Activated naive CD8-positive, alpha-beta T cell (primary cell): ENCODE measurements around the gene ADAMTSL1.

Experiments
- H3K27ac Mint-ChIP-seq: one replicate; pipeline ENCODE4 v1.8.0; 2021; ENCODE audit warnings: mixed read lengths
- H3K27me3 Mint-ChIP-seq: one replicate; pipeline ENCODE4 v1.8.0; 2021; ENCODE audit warnings: mixed read lengths
- H3K36me3 Mint-ChIP-seq: one replicate; pipeline ENCODE4 v1.8.0; 2021; ENCODE audit warnings: mixed read lengths
- H3K4me1 Mint-ChIP-seq: one replicate; pipeline ENCODE4 v1.8.0; 2021; ENCODE audit warnings: low read depth, mixed read lengths
- H3K4me3 Mint-ChIP-seq: one replicate; pipeline ENCODE4 v1.8.0; 2021; ENCODE audit warnings: mild to moderate bottlenecking, mixed read lengths
- H3K9me3 Mint-ChIP-seq: one replicate; pipeline ENCODE4 v1.8.0; 2021; ENCODE audit warnings: low read depth, mixed read lengths

Gene ADAMTSL1

DNA sequence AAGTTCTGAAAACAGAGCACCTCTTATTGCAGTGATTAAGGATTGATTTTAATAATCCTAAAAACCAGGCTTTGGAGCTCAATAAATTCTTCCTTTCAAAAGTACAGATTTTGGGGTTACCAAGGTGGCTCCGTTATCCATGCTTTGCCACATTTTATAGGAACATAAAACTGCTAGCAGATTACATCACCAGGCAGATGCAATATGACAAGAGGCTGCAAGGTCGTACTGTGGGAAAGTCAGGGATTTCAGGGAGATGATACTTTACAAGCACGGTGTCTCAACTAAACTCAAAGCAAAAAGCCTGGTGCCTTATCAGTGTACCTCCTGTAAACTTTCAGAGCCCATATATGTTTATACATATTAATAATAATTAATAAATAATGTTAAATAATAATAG, 28.6 kb downstream of the ADAMTSL1 start:
- no peaks in the 10 kb centered on the region for H3K9me3 Mint-ChIP-seq
- H3K27me3 Mint-ChIP-seq = no peaks in the 10 kb centered on the region
- no peak overlapping the region for H3K27ac Mint-ChIP-seq
- no peaks in the 10 kb centered on the region for H3K36me3 Mint-ChIP-seq
- no peaks in the 10 kb centered on the region for H3K4me1 Mint-ChIP-seq
- no peak overlapping the region for H3K4me3 Mint-ChIP-seq

DNA sequence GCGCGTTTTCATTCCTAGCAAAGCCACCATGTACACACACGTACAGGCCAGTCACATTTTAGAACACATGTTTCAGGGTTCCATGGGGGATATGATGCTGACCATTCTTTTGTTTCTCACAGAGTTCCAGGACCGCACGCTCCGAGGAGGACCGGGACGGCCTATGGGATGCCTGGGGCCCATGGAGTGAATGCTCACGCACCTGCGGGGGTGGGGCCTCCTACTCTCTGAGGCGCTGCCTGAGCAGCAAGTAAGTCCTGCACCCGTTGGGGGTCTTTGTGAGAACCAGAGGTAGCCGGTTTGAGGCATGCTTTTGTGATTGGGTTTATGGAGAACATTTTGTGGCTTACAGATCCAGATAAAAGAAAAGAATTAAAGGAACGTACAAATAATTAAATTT, 30.8 kb downstream of the ADAMTSL1 start:
- H3K4me3 Mint-ChIP-seq = no peak overlapping the region
- no peaks in the 10 kb centered on the region for H3K36me3 Mint-ChIP-seq
- H3K27ac Mint-ChIP-seq = no peak overlapping the region
- H3K4me1 Mint-ChIP-seq = no peaks in the 10 kb centered on the region
- H3K9me3 Mint-ChIP-seq = peaks cover 3% of the 10 kb centered on the region
- H3K27me3 Mint-ChIP-seq = no peaks in the 10 kb centered on the region

- Mint-ChIP-seq H3K27ac (no peak overlapping the region), H3K36me3 (no peaks in the 10 kb centered on the region)
These were observed 33.2 kb downstream of the ADAMTSL1 start for GRCh38 chr9:18507151-18507550.

GRCh38 chr9:18516514-18516913, 42.6 kb downstream of the ADAMTSL1 start:
- Mint-ChIP-seq H3K36me3 (no peaks in the 10 kb centered on the region), H3K9me3 (no peaks in the 10 kb centered on the region), H3K27me3 (peaks cover 1% of the 10 kb centered on the region), H3K4me3 (no peak overlapping the region), H3K4me1 (no peaks in the 10 kb centered on the region), H3K27ac (no peak overlapping the region)

More at GRCh38 chr9:18507151-18507550, 33.2 kb downstream of the ADAMTSL1 start:
- Mint-ChIP-seq H3K27me3 (no peaks in the 10 kb centered on the region), H3K4me3 (no peak overlapping the region), H3K9me3 (peaks cover 3% of the 10 kb centered on the region), H3K4me1 (no peaks in the 10 kb centered on the region)

DNA sequence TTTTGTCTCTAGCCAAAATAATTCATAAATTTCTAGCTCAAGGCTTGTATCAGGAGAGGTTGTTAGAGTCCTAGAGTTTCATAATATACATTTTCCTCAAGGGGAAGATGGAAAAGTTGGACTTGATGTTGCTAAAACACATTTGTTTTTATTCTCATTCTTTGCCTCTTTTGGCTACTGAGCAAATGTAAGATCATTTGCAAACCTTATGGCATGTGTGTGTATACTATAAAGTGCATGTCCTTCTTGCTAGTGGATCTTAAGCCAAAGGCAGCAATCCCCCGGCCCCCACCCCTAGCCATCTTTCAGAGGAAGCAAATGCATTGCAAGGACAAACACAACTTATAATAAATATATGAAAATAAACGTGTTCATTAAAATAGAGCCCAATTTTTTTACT, 43.0 kb downstream of the ADAMTSL1 start:
- Mint-ChIP-seq H3K4me1 (no peaks in the 10 kb centered on the region), H3K27me3 (peaks cover 2% of the 10 kb centered on the region), H3K36me3 (no peaks in the 10 kb centered on the region), H3K4me3 (no peak overlapping the region), H3K9me3 (no peaks in the 10 kb centered on the region), H3K27ac (no peak overlapping the region)

DNA sequence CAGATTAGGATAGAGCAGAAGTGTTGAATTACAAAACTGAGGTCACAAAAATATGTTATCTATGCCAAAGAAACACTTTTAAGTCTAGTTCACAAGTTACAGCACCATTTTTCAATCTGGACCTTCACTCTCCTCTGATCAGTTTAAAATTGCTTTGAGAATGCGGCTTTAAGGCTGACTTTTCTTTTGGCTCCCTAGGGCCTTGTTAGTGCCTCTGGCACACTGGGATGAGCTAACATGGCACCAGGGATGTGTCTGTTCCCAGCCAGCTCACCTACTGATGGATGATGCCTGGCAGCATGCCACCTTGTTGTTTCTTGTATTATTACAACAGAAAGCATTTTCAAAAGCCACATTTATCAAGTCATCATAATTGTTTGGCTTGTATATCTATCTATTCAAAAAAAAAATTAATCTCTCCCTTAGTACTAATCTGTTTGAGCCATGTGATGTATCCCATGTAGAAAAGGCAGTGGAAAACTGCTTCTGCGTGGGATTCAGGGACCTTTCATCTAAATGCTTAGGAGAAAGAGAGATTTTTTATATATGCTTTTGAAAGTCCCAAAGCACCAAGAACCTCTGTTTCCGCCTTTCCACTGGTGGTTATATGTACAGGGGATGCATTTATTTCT, 46.6 kb downstream of the ADAMTSL1 start:
- H3K36me3 Mint-ChIP-seq = no peaks in the 10 kb centered on the region
- H3K27ac Mint-ChIP-seq = no peak overlapping the region
- H3K4me3 Mint-ChIP-seq = no peak overlapping the region
- no peaks in the 10 kb centered on the region for H3K4me1 Mint-ChIP-seq
- H3K9me3 Mint-ChIP-seq = no peaks in the 10 kb centered on the region
- peaks cover 3% of the 10 kb centered on the region for H3K27me3 Mint-ChIP-seq

DNA sequence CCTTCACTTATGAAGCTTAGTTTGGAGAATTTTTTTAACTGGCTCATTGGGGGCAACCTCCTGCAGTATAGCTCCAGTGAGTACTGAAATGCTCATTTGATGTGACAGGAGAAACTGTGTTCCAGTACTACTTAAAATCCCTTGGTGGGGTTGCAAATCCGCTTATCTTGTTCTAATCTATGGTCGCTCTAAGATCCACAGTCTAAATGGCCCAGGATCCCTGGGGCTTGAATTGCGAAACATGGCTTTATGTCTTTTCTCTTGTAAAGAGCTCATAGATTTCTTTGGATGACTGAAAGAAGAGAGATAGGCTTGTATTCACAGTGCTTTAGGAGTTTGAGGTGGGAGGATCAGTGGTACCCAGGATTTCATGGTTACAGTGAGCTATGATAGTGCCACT, 52.7 kb downstream of the ADAMTSL1 start:
- Mint-ChIP-seq H3K27ac (no peak overlapping the region), H3K4me3 (no peak overlapping the region), H3K9me3 (no peaks in the 10 kb centered on the region), H3K4me1 (no peaks in the 10 kb centered on the region), H3K27me3 (peaks cover 8% of the 10 kb centered on the region), H3K36me3 (no peaks in the 10 kb centered on the region)

GRCh38 chr9:18531136-18532065, 57.4 kb downstream of the ADAMTSL1 start:
- Mint-ChIP-seq H3K36me3 (peaks cover 10% of the 10 kb centered on the region), H3K9me3 (peaks cover 18% of the 10 kb centered on the region), H3K27ac (no peak overlapping the region), H3K27me3 (peaks cover 2% of the 10 kb centered on the region), H3K4me3 (no peak overlapping the region), H3K4me1 (no peaks in the 10 kb centered on the region)

DNA sequence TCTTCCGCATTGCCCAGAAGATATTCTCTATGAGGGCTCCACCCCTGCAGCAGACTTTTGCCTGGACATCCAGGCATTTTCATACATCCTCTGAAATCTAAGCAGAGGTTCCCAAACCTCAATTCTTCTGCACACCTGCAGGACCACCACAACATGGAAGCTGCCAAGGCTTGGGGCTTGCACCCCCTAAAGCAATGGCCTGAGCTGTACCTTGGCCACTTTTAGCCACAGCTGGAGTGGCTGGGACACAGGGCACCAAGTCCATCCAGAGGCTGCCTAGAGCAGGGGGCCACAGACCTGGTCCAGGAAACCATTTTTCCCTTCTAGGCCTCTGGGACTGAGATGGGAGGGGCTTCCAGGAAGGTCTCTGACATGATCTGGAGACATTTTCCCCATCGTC, 60.7 kb downstream of the ADAMTSL1 start:
- H3K4me3 Mint-ChIP-seq = no peak overlapping the region
- no peaks in the 10 kb centered on the region for H3K4me1 Mint-ChIP-seq
- peaks cover 10% of the 10 kb centered on the region for H3K36me3 Mint-ChIP-seq
- no peak overlapping the region for H3K27ac Mint-ChIP-seq
- H3K27me3 Mint-ChIP-seq = peaks cover 1% of the 10 kb centered on the region
- peaks cover 22% of the 10 kb centered on the region for H3K9me3 Mint-ChIP-seq

DNA sequence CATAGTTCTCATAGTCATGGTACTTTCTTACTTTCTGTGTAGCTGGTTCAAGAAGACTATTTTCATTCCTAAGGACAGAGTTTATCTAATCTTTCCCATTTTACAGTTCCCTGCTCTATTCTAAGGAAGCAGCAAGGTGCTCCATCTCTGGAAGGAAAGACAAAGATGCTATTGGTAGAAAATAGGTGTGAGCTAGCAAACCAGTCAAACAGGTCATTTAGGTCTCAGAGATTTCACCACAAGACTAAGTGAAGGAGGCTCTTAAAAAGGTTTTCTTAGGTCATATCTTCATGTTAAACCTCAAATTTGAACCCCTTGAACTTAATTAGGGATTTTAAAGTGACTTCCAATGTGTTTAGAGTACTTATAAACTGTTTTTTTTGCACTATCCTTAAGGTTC, 62.6 kb downstream of the ADAMTSL1 start:
- Mint-ChIP-seq H3K4me1 (no peaks in the 10 kb centered on the region), H3K4me3 (no peak overlapping the region), H3K36me3 (peaks cover 10% of the 10 kb centered on the region), H3K9me3 (peaks cover 22% of the 10 kb centered on the region), H3K27me3 (peaks cover 3% of the 10 kb centered on the region), H3K27ac (no peak overlapping the region)

DNA sequence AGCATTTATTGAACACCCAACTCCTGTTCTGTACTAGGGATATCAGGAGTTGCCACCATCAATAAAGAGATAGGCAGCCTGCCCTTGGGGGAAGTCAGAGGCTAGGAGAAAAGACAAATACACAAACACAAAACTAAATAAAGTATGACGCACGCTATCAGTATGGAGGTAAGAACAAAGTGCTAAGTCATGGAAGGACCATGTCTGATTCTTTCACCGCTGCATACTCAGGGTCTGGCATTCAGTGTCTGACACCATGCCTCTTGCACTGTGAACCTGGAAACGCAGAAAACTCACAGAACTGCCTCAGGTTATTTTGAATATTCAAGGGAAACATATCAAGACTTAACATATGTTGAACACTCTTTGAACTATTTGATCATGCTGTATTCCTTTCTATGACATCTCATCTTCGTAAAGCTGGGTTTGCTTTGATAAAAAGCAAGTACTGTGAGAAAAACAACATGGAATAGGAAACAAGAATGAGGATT, 65.3 kb downstream of the ADAMTSL1 start:
- Mint-ChIP-seq H3K9me3 (peaks cover 13% of the 10 kb centered on the region), H3K36me3 (peaks cover 6% of the 10 kb centered on the region), H3K27me3 (peaks cover 3% of the 10 kb centered on the region), H3K4me3 (no peak overlapping the region), H3K4me1 (no peaks in the 10 kb centered on the region), H3K27ac (no peak overlapping the region)

DNA sequence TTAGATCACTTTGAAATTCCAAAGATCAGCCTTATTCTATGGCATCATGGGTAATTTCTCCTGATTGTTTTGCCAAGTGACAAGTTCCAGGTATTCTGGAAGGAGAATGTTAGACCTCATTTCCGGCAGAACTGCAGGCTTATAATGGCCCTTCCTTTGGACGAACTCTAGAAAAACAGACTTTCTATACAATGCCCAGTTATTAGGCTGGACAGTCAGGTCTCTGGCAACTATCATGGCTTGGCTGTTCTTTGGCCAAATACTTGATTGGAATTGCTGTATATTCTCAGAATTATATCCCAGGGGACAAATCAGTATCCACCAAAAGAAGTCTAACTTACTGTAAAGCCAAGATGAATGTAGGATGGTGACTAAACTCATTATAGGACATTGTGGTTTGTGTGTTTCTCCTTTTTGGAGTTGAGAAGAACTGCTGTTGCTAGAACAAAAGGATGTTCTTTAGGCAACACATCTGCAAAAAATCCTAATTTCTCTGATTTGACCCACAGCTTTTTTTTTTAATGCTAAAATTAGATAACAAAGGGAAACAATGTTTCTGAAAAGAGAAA, 69.0 kb downstream of the ADAMTSL1 start:
- H3K27me3 Mint-ChIP-seq = peaks cover 1% of the 10 kb centered on the region
- no peak overlapping the region for H3K4me3 Mint-ChIP-seq
- H3K27ac Mint-ChIP-seq = no peak overlapping the region
- H3K9me3 Mint-ChIP-seq = no peaks in the 10 kb centered on the region
- no peaks in the 10 kb centered on the region for H3K4me1 Mint-ChIP-seq
- no peaks in the 10 kb centered on the region for H3K36me3 Mint-ChIP-seq

DNA sequence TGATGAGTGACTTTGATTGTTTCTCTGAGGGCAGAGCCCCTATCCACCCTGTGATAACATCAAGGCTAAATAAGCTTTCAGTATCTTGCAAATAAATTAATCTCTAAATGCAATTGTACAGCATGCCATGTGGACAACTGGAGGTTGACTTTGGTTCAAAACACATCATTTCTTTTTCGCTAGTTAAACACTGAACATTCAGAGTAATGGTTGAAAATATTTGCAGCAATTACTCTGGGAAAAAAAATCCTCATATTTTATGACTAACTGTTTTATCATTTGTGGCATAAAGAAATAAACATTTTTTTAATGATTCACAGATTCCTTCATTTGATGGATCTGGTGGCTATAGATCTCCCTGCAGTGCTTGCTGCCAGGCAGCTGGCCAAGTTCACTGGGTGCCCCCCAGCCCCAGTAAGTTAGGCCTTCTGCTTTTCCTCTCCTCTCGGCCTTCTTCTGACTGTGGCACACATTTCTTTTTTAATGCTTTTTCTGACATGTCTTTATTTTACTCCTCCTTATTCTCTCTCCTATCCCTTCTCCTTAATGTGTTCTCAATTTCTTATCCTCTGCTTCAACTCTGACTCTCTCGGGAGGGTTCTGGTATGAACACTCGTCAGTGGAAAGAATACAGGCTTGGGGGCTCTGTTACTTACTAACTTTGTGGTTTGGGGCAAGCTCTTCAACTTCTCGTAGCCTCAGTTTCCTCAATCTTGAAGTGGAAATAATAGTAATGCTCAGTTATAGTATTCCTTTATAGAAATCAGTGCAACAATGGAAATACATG, 69.6 kb downstream of the ADAMTSL1 start:
- H3K27me3 Mint-ChIP-seq = peaks cover 1% of the 10 kb centered on the region
- H3K9me3 Mint-ChIP-seq = no peaks in the 10 kb centered on the region
- H3K4me1 Mint-ChIP-seq = no peaks in the 10 kb centered on the region
- H3K4me3 Mint-ChIP-seq = no peak overlapping the region
- no peak overlapping the region for H3K27ac Mint-ChIP-seq
- H3K36me3 Mint-ChIP-seq = no peaks in the 10 kb centered on the region

GRCh38 chr9:18544456-18544855, 70.5 kb downstream of the ADAMTSL1 start:
- H3K4me3 Mint-ChIP-seq = no peak overlapping the region
- H3K27ac Mint-ChIP-seq = no peak overlapping the region
- peaks cover 1% of the 10 kb centered on the region for H3K27me3 Mint-ChIP-seq
- no peaks in the 10 kb centered on the region for H3K9me3 Mint-ChIP-seq
- H3K36me3 Mint-ChIP-seq = no peaks in the 10 kb centered on the region
- no peaks in the 10 kb centered on the region for H3K4me1 Mint-ChIP-seq
